Measurements from ENCODE around the gene SLC18A3. TPM values are rescaled to one million over a fixed set of nuclear protein-coding genes. Genes with fewer than 3 reads are reported as not detected.

Gene SLC18A3
- total RNA-seq, 1 experiment from 2014 or later: not detected

DNA sequence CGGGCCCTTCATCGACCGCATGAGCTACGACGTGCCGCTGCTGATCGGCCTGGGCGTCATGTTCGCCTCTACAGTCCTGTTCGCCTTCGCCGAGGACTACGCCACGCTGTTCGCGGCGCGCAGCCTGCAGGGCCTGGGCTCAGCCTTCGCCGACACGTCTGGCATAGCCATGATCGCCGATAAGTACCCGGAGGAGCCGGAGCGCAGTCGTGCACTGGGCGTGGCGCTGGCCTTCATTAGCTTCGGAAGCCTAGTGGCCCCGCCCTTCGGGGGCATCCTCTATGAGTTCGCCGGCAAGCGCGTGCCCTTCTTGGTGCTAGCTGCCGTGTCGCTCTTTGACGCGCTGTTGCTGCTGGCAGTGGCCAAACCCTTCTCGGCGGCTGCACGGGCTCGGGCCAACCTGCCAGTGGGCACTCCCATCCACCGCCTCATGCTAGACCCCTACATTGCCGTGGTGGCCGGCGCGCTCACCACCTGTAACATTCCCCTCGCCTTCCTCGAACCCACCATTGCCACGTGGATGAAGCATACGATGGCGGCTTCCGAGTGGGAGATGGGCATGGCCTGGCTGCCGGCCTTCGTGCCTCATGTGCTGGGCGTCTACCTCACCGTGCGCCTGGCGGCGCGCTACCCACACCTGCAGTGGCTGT is 1.2 kb downstream of the SLC18A3 start:
- DNase-seq (ENCODE audit: low read depth): no peak

DNA sequence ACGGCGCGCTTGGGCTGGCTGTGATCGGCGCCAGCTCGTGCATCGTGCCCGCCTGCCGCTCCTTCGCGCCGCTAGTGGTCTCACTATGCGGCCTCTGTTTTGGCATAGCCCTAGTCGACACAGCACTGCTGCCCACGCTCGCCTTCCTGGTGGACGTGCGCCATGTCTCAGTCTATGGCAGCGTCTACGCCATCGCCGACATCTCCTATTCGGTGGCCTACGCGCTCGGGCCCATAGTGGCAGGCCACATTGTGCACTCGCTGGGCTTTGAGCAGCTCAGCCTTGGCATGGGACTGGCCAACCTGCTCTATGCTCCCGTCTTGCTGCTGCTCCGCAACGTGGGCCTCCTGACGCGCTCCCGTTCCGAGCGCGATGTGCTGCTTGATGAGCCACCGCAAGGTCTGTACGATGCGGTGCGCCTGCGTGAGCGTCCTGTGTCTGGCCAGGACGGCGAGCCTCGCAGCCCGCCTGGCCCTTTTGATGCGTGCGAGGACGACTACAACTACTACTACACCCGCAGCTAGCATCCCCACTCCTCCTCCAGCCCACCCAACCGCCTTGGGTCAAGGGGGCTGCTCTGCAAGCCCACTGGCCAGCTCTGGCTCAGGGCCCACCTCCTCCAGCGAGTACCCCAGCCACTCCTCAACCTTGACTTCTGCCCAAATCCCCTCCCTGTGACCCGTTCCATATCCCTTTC is 1.9 kb downstream of the SLC18A3 start:
- DNase-seq (ENCODE audit: low read depth): no peak

DNA sequence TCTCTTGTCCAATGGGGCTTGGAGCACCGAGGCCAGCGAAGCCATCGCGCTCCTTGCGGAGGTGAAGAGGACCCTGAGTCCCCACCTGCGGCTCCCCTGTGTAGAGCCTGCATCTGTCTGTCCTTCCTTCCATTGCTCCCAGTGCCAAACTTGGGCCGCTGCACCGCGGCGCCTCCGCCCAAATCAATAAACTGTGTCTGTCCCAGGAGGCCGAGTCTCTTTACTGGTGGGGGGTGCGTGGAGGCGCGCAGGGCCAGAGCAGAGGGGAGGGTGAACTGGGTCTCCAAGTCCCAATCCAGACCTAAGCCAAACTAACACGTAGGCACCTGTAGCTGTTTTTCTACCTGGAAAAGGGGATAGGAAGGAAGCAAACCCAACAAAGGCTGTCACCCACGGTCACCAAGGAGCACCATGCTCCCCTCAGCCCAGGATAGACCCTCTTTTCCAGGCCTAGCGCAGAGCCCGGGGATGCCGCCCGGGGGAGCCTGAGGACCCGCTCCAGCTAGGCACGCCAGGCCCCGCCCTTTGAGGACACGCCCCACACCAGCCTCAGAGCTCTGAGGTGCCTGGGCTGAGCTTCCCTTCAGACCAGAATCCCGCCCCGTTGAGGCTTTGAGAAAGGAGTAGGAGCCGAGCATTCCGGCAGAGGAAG is 2.5 kb downstream of the SLC18A3 start:
- no peak for DNase-seq (ENCODE audit: low read depth)

DNA sequence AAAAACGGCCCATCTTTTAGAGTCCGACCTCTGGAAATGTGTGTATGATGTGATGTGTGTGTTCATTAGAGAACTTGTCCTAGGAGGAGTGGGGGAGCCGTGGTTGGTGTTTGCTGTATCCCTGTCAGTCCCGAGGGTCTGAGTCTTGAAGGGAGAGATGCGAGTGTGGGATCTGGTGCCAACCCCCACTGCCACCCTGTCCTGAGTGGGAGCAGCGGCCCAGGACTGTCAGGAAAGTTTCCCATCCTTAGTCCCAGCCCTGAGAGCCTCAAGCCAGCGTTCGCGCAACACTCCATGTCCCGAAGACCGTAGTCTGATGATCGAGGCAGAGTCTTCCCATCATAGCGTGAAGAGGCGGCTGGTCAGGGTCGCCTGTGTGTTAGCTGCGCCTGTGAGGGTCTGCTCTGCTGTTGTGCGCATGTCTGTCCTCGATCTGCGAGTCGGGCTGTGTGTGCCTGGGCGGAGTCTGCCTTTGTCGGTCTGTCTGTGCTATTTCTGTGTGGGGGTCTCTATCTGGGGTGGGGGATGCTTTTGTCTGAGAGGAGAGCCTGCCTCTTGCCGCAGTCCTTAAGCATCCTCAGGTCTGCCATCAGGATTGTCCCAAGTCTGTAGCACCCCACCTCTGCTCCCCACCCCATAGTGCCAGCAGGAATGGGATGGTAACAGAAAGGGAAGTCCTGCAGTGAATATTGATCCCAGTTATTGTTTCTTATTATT is 3.2 kb downstream of the SLC18A3 start:
- no peak for DNase-seq (ENCODE audit: low read depth)

DNA sequence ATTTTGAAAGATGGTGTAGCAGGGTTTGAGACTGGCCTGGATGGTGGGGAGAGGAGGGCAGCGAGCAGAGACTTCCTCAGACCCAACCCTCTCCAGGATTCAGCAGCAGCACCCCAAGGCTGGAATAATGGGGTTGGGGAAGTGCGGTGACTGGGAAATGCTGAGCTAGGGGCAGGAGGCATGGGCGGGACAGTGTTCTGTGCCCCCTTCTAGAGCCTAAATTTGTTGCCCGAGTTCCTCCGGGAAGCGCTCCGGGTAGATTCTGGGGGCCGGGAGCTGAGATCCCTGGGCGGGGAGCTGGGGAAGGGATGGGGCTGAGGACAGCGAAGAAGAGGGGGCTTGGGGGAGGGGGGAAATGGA is 3.8 kb downstream of the SLC18A3 start, which contains the start of gene CHAT:
TSS of gene CHAT (plus strand) at position 156 of the 360 bp plus-strand sequence. CDS start at position 309, 153 bp downstream.
- no peak for DNase-seq (ENCODE audit: low read depth)

DNA sequence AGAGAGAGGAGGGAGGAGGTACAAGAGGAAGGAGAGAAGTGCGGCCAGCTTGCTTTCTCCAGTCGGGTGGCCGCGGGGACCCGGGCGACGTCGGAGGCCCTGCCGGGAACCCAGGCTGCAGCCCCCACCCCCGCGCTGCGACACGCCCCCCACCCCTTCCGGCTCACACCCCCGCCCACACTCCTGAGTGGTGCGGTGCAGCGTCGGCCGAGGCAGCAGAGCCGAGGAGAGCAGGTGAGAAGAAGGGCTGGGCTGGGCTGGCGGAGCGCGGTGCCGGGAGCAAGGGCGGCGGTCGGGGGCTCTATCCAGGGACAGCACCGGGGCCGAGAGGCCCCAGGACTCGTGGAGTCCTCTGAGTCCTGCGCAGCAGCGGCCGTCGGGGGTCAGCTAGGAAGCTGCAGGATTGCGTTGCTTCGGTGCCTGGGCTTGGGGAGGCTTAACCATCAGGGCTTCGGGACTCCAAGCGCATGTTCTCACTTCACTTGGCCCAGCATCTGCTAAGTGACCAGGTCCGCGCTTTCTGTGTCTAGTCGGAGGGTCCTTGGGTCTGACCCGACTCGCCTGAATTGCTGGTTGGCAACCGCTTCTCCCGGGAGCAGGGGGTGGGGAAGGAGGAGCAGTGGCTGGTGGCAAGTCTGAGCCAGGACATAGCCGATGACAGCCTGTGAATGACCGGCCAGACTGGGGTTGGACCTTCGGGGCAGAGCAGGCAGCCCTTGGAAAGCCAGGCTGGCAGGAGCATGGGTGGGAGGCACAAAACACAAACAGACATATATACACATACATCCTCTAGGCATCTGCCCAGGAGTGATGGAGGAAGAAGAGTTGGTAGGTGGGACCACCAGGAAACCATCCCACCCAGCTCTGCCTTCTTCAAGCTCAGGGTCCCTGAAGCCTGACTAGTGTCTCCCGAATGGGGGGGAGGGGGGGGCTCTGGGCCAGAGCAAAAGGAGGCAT is 4.4 kb downstream of the SLC18A3 start:
- no peak for DNase-seq (ENCODE audit: low read depth)

DNA sequence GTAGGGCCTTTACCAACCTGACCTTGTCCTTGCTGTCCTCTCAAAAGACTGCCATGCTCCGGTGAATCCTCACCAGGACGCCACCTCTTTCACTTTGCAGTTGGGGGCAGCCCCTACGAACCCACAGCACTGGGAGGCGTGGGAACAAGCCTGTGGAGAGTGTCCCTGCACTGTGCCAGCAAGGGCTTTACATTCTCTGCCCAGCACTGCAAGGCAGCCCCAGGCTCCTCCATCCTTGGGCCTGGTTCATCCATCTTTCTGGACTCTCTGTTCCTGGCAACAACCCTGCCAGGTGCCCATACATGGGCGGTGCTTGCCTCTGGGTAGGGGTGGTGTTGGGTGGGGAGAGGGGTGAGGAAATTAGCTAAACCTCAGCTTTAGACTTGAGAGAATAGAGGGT is 5.1 kb downstream of the SLC18A3 start:
- DNase-seq (ENCODE audit: low read depth): no peak

DNA sequence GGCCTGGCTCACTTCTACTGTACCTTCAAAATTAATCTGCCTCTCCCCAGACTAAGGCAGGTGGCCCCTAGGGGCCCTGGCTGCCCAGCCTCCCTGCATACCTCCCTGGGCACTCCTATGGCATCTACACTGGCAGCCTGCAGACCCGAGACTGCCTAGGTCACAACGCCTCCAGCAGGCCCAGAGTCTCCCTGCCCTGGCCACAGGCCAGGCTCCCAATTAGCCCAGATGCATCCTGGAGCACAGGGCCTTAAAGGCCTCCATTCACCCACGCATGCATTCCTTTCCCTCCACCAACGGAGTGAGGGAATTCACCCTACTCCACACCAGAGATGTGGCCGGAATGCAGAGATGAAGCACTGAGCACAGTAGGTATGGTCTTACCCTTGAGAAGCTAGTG is 5.6 kb downstream of the SLC18A3 start:
- DNase-seq (ENCODE audit: low read depth): no peak

DNA sequence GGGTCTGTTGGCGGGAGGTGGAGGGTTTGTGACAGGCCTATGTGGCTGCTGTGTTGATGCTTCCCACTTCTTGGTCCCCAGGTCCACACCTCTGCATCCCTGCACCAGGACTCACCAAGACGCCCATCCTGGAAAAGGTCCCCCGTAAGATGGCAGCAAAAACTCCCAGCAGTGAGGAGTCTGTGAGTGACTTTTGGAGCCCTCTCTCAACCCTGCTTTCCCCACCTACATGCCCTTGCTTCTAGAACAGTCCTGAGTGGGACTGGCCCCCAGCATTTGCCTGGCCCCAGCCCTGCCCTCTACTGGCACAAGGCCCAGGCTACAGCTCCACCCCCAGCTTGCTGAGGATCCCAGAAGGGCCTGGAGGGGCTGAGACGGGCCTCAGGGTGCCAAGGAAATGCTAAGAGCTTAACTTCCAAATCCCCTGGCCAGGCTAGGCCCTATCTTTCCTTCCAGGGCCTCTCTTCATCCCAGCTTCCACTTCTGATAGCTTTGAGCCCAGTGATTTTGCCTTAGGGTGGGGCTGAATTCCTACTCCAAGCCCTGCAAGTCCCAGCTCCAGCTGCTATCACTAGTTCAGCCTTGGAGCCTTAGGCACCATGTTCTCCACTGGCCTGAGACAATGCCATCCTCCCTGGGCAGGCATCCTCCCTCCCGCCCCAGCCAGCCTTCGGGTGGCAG is 6.5 kb downstream of the SLC18A3 start:
- no peak for DNase-seq (ENCODE audit: low read depth)

DNA sequence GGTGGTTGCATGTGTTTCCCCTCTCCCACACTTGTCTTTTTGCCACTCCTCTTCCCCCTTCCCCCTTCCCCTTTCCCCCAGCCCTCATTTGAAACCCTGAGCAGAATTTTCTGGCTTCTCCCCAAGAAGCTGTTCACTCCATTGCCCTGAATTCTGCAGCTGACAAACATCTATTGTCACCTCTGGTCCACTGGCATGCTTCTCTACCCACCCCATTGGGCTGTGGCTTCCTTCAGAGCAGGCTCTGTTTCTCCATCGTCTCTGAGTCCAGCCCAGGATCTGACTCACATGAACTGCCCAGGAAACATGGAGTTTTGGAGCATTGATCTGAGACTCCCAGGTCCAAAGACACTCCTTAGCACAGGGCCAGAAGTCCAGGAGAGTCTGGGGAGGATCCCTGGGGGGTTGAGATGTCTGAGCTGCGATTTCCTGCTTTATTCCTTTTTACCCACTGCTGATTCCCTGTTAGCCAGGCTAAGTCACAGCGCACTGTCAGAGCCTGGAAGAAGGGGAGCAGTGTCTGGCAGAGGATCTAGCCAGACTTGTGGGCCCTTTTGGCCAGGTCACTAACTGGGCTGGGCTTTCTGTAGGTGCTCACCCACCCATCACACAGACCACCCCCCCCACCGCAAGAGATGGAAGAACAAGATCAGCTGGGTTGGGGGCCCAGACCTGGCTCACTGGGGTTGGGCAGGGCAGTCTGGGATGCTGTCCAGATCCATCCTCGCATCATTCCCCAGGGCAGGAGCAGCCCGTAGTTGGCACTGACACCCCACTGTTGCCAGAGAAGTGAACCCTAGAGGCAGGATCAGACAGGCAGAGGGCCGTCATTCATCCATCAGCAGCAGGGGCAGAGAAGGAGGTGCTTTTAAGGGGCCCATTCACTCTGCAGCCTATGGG is 7.3 kb downstream of the SLC18A3 start:
- no peak for DNase-seq (ENCODE audit: low read depth)

DNA sequence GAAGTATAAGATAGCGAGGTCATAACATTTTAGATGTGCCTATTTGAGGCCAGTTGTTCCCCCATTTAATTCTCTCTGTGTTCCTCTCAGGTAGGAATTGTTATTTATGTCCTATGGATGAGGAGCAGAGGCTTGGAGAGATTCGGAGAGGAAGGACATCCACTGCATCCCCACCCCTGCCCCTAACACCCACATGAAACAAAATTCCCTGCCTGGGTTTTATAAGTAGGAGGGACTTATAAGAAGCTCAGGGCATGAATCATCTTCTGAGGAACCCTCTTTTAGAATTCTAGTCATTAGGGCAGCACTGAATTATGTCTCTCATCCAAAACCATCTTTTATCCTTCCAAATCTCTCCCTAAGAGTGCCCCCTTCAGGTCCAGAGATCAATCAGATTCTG is 8.7 kb downstream of the SLC18A3 start:
- no peak for DNase-seq (ENCODE audit: low read depth)

DNA sequence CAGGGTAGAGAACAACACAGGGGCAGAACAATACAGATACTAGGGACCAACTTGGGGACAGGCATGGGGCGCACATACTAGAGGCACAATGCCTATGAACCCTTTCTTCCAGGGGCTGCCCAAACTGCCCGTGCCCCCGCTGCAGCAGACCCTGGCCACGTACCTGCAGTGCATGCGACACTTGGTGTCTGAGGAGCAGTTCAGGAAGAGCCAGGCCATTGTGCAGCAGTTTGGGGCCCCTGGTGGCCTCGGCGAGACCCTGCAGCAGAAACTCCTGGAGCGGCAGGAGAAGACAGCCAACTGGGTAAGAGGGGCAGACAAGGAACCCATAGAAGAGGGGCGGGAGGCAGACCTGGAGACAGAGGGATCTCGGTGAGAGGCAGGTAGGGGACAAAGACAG is 9.5 kb downstream of the SLC18A3 start:
- DNase-seq (ENCODE audit: low read depth): no peak

DNA sequence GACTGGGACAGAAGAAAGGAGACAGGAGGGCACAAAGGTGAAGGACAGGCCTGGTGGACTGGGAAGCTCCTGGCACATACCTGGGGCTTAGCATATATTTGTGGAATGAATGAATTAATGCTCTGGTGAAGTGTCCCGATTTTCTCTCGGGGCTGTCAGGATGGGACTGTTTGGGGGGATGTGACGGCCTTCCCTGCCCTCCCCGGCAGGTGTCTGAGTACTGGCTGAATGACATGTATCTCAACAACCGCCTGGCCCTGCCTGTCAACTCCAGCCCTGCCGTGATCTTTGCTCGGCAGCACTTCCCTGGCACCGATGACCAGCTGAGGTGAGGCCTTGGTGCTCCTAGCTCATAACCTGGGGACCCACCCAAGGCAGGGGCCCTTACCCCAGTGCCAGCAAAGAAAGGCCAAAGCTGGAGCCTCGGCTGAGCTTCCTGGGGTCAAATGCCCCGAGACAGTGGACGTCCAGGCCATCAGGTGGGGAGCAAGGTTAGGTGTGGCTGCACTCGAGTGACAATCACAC is 10.2 kb downstream of the SLC18A3 start:
- DNase-seq (ENCODE audit: low read depth): no peak

DNA sequence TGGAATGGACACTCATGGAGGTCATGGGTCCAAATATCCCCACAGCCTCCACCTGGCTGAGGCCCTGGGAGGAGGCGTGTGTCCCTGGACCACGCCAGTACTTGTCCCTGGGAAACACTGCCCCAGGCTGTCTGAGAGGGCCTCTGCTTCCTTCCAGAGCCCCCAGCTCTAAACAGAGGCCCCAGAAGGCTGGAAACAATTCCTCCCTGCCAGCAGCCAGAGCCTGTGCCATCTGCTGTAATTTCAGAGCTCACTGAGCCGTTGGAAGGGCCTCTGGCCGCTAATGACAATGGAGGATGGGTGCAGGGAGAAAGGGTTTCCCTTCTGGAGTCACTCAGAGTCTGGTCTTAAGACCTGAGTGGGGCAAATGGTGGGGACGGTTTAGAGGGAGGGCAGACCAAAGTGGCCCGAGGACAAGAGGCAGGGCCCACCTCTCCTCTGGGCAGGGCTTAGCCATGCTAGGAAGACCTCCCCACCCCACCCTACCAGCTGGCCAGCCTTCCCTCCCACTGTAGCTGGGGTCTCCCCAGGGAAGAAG is 10.8 kb downstream of the SLC18A3 start:
- no peak for DNase-seq (ENCODE audit: low read depth)

DNA sequence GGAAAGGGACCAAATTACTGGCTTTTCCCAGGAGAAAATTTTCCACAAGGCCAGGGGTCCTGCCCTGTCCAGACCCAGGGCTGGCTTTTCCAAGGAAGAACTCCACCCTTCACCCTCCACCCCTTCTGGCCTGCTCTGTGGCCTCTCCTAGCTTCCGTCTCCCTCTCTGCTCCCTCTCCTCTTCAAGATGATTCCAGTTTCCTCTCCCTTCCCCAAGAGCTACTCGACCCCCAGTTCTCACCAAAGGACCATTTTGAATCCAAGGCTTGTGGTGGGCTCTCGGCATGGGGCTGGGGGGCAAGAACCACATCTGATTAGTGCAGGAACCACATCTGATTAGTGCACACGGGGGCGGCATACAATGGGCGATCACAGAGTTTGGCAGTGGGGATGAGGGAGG is 11.5 kb downstream of the SLC18A3 start:
- no peak for DNase-seq (ENCODE audit: low read depth)

DNA sequence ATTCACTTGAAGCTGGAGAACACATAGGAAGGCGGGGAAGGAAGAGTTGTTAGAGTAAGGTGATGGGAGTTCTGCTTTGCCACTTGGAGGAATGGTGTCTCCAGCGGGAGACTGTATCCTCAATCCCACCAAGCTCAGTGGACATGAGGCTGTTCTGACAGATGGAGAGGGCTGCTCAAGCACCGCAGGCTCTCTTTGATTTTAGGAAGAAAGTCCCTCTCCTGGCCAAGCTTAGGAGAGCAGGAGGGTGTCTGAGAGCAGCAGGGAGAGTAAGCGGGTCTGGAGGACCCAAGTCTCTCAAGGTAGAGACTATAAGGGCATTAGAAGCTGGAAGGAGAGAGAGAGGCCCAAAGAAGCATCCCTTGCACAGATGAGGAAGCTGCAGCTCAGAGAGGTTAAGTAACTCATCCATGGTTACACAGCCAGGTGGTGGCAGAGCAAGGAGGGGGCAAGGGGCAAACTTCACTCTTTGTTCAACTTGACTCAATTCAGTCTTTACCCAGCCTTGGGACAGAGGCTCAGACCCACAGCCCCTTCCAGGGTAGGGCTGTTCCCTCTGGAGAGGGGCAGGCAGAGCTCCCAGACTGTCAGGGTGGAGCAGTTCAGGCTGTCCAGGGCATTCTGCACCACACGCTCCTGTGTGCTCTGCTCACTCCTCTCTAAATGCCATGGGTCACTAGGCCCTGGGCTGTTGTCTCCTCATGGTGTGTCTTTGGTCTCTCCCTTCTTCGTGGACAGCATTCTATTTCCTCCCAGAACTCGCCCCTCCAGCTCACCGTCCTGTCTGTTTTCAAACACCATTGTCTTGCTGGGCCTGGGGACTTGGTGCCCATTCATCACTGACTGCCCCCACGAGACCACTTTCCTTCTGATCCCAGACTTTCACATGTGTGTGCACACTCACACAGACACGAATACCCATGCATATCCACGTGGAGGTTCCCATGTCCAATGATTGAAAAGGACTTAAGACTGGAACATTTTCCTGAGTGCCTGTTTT is 12.6 kb downstream of the SLC18A3 start:
- DNase-seq (ENCODE audit: low read depth): no peak

DNA sequence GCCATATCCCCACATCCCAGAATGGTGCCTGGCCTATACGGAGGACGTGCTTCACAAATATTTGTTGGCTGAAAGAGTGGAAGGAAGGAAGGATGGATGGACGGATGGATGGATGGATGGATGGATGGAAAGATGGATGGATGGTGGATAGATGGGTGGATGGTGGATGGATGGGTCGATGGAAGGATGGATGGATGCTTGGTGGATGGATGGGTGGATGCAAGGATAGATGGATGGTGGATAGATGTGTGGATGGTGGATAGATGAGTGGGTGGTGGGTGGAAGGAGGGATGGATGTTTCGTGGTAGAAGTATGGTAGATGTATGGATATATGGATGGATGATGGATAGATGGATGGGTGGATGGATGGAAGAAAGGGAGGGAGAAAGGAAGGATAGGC is 14.5 kb downstream of the SLC18A3 start:
- no peak for DNase-seq (ENCODE audit: low read depth)

DNA sequence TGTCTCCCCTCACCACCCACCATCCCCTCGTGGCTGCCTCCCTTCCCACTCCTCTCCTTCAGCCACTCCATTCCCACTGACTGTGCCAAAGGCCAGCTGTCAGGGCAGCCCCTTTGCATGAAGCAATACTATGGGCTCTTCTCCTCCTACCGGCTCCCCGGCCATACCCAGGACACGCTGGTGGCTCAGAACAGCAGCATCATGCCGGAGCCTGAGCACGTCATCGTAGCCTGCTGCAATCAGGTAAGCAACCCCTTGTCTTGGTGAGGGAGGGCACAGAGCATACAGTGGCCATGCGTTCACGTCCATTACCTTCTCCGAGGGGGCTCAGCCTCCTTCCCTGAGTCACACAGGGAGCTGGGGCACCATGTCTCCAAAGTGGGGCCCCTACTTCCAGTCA is 15.3 kb downstream of the SLC18A3 start:
- no peak for DNase-seq (ENCODE audit: low read depth)
